Measurements from ENCODE around the gene ZC3HAV1.
A peak's percentile ranks its signal among the peaks of the same experiment; 100 is the strongest.
"Not testable (repeated sequence)": the region's sequence is repeated elsewhere in the genome, so short reads cannot be mapped to it uniquely, and the experiment has no call there.

ZC3HAV1 gene

DNA sequence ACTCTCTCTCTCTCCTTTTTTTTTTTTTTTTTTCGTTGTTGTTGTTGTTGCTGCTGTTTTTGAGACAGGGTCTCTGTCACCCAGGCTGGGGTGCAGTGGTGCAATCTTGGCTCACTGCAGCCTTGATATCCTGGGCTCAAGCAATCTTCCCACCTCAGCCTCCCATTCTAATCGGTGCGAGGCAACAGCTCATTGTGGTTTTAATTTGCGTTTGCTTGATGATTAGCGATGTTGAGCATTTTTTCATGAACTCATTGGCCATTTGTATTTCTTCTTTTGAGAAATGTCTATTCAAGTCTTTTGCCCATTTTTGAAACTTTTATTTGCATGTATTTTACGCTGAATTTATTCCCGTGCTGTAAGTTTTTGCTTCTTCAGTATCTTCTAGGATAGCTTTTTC, 60.4 kb downstream of the ZC3HAV1 start:
- ATAC-seq = no peak

DNA sequence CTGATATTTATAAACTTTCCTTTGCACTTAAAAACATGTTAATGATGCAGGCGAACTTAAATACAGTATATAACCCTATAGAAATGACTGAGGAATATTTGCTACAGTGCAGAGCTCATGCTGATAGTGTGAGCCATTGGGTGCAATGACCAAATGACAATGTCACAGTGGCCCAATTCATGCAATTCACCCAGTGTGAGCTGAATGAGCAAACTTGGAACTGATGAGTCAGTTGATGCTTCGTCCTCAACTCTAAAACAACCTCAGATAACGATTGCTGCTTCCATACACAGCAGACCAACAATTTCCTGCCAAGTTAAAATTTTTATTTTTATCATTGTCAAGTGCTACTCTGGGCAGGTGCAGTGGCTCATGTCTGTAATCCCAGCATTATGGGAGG, 61.5 kb downstream of the ZC3HAV1 start:
- ATAC-seq = peak; percentile 68 to 69

DNA sequence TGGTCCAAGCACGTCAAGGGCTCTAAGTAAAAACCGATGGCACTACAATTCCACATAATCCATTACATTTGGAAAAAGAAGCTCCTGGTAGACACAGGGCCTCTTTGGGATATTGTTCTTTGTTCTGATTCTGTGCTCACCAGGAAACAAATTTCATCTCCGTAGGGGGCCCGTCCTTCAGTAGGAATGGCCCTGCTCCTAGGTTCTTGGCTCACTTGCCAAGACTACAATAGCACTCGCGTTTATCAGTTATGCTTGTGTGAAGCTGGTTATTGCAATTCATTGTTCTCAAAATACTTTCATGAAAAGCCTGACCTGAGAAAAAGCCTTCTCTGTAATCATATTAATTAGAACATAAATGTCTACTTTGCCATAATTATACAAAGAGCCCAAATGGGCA, 63.4 kb downstream of the ZC3HAV1 start:
- ATAC-seq = no peak

DNA sequence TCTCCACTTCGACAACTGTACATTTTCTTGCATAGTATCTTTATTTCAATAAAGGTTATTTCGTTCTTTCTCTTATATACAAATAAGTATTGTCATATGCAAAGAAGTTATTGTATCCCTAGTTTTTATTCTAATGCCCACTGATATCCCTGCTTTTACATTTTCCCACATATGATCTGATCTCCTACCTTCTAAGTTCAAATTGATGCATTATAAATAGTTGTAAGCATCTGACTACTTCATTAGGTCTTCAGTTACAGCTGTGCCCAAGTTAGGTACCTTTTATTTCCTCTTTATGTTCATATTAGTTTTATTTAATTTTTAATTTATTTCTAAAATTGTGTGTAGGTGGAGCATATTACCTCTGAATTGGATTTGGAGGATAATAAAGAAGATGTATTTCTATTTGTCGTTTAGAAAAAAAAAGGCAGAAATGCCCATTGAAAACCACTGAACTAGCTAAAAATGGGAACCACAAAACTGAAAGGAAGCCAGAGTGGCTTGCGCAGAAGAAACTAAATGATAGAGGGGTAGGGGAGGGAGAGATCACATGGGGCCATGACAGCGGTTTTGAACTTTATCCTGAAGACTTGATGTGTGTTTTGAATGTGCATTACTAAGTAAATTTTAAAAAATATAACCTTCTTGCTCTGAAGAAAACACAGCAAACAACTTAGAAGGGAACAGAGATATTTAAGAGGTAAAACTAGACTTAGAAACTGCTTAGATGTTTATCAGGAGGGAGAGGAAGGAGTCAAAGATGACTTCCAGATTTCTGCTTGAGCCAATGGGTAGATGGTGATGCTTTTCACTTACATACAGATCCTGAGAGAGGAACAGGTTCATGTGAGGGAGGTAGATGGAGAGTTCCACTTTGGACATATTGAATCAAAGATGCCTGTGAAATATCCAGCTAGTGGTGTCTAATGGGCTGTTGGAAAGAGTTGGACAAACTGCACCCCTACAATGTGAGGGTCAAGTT, 64.4 kb downstream of the ZC3HAV1 start:
- ATAC-seq = no peak

DNA sequence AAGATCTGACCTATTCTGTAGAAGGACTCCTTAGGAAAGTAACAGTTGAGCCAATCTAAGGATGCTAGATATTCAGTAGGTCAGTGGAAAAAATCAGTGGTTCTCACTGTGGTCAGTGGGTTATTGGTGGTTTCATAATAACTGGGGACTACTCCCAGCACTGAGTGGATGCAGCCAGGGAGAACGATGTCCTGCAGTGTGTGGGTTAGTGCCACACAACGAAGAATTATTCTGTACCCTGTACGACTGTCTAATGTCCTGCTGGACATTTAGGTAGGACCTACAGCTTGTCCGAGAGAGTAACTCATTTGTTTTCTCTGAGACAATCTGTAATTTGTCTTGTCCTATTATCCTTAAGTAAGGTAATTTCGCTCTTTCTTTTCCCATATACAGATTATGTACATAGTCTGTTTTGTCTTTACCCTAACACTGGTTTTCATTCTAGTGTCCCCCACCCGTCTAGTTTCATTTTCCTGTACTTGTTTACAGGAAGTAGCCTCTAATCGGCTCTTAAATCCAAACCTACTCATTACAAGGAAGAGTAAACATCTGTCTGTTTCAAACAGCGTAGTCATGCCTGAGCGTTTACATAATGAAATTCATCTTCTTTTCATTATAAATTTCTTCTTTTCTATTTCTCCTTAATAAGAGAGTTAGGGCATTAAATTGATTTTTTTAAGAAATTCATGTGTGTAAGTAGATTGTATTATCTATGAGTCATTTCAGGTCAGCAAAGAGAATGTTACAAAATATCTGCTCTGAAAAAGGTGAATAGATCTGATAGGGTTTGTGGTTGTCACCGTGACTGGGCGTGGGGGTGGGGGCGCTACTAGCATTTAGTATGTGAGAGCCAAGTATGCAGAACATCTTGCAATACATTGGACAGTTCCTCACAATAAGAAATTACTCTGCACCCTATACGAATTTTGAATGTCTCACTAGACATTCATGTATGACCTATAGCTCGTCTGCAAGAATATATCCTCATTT, 65.4 kb downstream of the ZC3HAV1 start:
- peak; percentile 81 to 86 for ATAC-seq

DNA sequence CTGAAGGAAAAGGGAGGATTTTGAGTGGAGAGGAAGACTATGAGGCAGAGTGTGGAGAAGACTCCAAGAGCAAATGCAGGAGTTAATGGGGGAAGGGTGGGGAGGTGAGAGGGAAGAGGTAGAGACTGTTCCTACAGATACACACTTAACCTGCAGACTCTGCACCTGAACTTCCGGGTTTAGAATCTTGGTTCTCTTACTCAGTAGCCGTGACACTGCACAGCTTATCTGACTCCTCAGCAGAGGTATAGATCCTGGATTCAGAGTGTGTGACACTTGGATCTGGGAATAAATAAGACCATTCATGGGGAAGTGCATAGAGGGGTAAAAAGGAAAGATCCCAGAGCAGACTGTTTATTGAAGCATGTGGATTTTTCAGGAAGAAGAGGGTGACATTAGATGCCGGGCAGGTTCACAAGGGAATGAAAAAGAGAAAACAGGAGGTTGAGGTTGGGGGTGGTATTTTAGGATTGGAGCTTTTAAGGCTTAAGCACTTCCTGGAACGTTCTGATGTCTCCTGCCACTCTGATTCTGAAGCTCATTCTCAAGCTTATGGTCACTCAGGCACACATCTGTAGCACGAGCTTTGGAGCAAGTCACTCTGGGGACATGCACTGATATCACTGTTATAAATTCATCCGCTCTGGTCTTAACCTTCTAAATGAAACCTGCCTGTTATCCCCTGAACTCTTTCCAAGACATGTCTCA, 68.0 kb downstream of the ZC3HAV1 start:
- no peak for ATAC-seq

DNA sequence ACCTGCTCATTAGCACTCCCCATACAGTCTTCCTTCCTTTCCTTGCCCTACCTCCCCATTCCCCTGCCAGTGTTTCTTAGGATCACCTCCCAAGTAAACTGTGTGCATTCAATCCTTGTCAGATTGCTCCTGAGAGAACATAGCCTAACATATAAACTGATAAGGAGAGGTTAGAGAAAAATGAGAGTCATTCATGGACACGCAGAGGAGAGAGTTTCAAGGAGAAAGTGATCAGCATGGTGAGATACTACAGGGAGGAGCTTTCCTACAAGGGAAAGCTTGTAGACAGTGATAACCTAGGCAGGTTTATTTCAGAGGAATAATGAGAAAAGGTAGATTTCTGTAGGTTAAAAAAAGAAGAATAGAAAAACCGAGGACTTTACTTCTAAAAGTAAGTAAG, 70.8 kb downstream of the ZC3HAV1 start:
- ATAC-seq = no peak

DNA sequence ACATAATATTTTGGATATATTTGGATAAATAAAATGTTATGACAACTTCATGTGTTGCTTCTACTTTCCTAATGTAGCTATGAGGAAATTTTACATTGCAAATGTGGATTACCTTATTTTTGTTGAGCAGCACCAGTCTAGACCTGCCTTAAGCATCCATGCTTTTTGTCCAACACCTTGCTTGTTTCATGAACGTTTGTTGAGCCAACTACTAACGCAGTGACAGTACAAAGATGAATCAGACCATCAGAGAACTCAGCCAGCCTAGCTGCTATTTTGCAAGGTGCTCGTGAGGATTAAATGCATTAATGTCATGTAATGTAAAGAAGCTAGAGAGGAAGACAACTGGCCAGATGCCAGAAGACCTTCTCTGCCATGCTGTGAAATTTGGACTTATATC, 72.6 kb downstream of the ZC3HAV1 start:
- ATAC-seq = no peak

DNA sequence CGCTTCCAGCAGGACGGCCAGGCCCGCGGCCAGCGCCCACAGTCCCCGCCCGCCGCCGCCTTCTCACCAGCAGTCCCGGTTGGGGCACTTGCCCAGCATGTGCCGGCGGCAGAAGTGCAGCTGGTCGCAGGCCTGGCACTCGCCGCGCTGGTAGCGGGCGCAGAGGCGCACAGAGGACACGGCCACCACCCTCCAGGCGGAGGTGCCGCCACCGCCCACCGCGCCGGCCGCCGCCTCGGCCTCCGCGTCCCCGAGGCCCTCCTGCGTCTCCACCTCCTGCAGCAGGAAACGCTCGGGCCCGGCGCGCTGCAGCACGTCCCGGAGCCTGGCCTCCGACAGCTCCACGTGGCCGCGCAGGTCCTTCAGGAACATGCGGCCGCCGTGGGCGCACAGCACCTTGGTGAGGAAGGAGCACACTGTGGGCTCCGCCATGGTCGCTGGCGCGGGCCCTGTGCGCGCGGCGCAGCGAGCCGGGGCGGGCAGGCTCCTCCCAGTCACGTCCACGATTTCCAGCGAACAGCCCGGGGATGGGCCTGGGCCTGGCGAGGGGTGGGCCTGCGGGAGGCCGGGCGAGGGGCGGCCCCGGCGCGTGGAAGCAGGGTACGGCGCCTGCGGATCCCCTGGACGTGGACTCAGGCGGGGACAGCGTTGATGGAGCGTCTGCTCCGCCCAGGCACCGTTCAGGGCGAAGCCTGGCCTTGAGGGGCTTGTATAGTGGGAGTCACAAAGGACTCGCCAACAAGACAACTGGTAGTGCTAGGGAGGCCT, 73.8 kb downstream of the ZC3HAV1 start, which contains the start of gene ZC3HAV1L:
Gene ZC3HAV1L (minus strand): TSS at position 457 of the 768 bp plus-strand sequence. CDS start 25 bp downstream, at position 432.
- ATAC-seq = peak; percentile 80 to 82

DNA sequence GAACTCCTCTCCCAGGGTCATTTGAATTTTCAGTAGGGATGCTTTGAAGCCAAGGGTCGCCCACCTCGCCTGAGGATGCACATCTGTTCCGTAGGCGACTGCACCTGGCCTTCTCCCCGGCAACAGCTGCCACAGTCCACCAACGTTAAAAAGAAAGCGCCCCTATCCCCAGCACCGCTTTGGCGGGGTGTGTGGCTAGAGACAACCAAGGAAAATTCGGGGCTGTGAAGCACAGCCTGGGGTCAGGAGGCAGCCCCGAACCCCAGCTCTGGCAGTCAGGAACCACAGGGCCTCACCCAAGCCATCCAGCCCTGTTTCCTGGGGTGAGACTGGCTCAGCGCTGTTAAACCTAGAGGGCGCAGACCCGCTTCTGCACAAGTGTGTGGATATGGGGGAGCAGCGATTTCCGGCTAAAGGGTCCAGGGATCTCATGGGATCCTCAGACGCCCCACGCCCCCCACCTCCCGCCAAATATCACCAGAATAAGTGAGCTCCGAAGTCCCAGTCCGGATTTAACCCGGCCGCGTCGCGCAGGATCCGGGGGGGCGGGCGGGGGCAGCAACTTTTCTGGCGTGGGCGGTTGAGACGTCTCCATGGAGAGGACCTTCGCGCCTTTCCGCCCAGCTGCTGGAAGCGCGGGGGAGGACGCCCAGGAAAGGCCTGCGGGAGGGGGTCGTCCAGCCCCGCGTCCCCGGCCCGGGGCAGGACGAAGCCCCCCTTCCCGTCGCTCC, 74.5 kb downstream of the ZC3HAV1 start:
- peak; percentile 6 to 14 for ATAC-seq

DNA sequence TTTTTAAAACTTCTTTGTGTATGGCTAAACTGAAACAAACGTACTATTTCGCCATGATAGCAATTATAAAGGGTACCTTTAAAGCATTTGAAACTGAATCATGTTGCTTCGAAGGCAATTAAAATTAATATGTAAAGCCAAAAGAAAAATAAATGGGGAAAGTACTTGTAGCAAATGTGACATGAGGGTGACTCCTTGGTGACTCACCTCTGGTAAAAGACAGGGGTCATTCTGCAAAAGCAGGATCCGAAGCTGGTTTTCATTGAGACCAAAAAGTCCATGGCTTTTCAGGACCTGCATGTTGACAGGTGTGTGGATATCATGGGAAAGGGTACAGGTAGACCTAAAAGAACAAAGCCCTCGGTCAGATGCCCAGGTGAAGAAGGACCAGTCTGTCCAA, 75.2 kb downstream of the ZC3HAV1 start:
- no peak for ATAC-seq

DNA sequence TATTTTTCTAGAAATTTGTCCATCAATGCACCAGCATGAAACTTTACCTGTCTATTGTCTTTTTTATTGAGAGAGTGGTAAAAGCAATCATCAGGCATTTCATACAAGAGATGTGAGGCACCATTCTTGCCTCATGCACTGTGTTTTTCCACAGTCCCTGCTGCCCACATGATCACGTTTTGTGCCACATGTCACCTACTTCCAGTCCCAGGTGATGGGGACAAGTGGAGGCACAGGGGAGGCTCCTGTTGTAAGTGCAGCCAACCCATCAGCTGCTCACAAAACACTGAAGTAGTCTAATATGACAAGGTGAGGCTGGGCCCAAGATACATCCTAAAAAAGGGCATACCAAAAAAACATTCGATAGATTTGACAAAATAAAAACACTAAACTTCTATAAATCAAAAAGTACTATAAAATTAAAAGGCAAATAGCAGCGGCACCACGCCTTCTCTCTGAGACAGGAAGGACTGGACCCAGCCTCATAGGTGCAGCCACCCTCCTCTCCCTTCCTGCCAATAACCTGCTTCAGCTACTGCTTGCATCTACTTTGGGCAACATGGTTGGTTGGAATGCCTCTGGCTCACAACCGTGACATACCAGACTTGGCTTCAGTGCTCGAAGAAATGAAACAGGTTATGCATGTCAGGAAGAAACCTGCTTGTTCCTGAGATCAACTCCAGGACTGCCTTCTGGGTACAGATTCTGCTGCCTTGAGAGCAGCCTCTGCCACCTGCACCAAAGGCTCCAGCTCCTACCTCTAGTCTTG, 76.0 kb downstream of the ZC3HAV1 start:
- ATAC-seq = no peak

DNA sequence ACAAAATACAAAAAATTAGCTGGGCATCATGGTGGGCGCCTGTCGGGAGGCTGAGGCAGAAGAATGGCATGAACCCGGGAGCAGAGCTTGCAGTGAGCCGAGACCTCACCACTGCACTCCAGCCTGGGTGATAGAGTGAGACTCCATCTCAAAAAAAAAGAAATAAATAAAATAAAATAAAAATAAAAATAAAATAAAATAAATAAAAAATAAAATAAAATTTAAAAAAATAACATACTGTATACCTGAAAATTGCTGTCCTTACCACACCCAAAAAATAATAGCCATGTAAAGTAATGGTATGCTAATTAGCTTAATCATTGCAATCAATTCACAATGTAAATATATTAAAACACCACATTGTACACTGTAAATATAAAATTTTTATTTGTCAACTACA, 77.0 kb downstream of the ZC3HAV1 start:
- no peak for ATAC-seq

DNA sequence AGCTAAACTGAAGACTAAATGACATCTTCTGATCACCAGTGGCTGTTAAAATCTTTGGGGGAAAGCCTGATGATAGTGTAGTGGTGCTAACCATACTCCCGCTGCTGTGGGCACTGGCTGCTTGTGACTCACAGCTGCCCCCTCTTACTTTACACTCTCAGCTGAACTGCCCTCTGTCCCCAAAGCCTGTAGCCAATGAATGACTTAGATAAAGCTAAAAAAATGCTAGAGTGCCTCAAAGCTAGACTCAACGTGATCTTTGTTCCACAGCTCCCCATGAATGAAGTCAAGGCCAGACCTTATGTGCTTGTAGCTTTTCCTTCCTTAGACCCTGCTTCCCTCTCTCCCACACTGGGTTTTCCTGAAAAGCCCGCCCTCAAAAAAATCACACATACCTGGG, 80.2 kb downstream of the ZC3HAV1 start:
- ATAC-seq = no peak

DNA sequence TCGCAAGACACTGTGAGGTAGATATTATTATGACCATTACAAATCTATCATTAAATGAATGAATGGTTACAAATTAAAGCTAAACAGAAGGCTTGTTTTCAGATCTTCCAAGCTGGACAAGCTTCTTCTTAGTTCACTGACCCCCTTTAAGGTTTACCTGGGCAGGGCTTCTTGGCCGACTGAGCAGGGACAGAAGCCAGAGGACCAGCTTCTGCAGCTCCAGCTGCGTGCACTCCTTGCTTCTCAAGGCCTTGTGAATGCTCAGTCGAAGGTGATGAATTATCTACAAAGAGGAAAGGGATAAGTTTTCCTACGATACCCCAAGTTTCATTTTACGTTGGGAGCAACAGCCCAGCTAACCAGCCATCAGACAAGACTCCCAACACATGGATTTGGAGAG, 83.0 kb downstream of the ZC3HAV1 start:
- no peak for ATAC-seq

DNA sequence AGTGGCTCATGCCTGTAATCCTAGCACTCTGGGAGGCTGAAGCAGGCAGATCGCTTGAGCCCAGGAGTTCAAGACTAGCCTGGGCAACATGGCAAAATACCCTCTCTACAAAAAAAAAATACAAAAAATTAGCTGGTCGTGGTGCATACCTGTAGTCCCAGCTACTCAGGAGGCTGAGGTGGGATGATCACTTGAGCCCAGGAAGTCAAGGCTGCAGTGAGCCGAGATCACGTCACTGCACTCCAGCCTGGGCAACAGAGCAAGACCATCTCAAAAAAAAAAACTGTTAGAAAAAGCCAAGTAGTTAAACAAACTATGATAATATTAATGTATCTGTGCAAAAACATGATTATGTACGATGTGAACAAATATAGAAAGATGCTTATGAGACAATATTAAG, 83.7 kb downstream of the ZC3HAV1 start:
- not testable (repeated sequence) for ATAC-seq

DNA sequence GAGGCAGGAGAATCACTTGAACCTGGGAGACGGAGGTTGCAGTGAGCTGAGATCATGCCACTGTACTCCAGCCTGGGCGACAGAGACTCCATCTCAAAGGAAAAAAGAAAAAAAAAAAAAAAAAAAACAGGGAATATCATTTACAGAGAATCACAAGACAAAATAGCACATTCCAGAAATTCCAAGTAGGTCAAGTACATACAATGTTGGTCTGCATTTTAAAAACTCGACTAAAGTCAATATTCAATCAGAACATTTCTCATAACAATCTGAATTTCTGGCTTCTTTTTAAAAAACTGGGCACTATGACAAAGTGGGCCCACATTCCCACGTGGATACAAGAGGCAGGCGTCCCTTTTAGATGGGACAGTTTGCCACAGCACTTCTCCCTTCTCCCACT, 86.4 kb downstream of the ZC3HAV1 start:
- ATAC-seq = no peak

DNA sequence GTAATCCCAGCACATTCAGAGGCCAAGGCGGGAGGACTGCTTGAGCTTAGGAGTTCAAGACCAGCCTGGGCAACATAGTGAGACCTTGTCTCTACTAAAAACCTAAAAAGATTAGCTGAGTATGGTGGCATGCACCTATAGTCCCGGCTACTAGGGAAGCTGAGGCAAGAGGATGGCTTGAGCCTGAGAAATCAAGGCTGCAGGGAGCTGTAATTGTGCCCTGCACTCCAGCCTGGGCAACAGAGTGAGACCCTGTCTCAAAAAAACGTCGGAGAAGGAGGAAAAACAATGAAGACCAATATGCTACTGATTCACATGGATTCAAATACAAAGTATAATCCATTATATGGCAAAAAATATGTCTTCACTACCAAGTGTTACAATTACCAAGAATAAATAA, 87.2 kb downstream of the ZC3HAV1 start:
- no peak for ATAC-seq

DNA sequence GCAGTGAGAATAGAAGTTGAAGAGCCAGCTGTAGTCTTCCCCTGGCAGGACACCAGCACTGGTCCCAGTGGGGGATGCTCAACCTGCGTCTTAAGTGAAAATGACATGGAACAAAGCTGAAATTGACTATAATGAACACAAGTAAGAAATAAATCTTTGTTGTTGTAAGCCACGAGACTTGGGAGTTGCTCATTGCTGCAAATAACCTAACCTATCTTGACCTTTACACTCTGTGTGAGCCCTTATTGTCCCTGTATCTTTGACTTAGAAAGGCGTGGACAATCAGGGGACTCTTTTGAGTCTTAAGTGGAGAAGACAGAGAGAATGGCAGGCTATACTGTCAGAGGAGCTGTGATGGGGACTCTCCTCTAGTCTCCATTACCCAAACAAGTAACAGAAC, 90.6 kb downstream of the ZC3HAV1 start:
- ATAC-seq = no peak

DNA sequence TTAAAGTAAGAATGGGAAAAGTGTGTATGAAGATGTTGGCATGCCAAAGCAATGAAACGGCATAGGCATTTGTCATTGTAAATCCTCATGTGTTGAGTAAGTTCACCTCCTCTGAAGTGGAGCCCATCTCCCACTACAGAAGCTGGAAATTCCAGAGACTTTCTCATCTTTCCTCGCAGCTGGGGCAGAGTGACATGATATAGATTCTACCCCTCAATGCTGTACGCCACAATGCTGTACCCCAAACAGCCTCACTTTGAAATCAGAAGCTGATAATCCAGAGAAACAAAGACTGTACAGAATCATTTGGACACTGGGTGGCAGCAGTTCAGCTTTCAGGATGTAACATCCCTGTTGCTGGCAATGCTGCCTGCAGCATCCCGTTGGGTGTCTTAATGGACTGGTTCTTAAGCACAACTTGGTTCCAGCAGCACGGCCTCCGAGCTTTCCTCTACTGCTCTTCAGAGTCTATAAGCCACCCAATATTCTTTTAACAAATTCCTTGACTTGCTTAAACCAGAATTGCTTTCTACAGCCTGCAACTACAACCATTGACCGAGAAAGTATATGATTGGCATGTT, 92.5 kb downstream of the ZC3HAV1 start:
- peak; percentile 76 to 78 for ATAC-seq
